ENCODE results near the gene TMEM74B.

TMEM74B gene

DNA sequence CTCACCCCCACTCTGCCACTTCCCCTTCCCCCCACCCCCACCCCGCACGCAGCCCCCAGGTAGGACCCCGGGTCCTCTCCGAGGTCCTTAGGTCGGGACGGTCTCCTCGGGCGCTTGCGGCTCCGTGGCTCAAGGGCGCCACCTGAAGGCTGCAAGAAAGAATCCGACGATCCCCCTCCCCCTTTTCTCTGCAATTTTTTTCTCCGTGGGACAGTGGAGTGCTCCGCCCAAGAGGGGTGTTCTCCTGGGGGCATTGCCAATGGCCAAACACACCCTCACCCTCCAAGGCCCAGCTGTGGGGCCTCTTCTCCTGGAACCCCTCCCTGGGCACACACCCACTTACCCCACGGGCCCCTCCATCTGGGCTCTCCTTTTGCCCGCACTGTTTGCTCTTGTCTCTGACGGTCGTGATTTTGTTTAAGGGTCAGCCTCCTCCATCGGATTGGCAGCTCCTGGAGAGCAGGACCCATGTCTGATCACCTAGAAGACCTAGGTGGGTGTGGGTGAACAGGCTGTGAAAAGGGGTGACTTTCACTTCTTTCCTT lies 1.1 kb upstream of the TMEM74B start:
- H3K4me3 ChIP-seq (ENCODE audit: low read length) = peak overlapping the region; percentile 29
- TF ChIP-seq, protein P1, sequence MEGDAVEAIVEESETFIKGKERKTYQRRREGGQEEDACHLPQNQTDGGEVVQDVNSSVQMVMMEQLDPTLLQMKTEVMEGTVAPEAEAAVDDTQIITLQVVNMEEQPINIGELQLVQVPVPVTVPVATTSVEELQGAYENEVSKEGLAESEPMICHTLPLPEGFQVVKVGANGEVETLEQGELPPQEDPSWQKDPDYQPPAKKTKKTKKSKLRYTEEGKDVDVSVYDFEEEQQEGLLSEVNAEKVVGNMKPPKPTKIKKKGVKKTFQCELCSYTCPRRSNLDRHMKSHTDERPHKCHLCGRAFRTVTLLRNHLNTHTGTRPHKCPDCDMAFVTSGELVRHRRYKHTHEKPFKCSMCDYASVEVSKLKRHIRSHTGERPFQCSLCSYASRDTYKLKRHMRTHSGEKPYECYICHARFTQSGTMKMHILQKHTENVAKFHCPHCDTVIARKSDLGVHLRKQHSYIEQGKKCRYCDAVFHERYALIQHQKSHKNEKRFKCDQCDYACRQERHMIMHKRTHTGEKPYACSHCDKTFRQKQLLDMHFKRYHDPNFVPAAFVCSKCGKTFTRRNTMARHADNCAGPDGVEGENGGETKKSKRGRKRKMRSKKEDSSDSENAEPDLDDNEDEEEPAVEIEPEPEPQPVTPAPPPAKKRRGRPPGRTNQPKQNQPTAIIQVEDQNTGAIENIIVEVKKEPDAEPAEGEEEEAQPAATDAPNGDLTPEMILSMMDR (IDR thresholded peaks at IDR 0.05; ENCODE audit: insufficient read depth, low read depth, low read length, missing control alignments) = peak; percentile 64
- DNase-seq (ENCODE audit: low read depth) = peak; percentile 61

DNA sequence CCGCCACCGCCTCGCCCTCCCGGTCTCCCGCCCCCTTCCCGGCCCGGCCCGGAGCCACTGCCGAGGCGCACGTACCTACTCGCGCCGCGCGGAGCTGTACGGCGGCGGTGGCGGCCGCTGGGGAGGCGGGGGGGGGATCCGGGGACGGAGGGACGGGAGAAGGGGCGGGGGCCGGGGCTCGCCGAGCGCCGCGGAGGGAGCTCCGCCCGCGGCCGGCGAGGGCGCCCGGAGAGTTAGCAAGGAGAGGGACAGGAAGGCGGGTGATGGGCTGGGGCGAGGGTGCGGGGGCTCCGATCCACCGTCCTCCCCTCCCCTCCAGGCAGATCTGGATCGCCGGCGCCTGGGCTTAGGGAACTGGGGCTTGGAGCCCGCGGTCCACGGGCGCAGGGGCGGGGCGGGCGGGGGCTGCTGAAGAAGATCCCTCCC lies 548 bp upstream of the TMEM74B start:
- DNase-seq (ENCODE audit: low read depth) = peak; percentile 15
- H3K4me3 ChIP-seq (ENCODE audit: low read length) = peak overlapping the region; percentile 29
- TF ChIP-seq, protein P1 (IDR thresholded peaks at IDR 0.05; ENCODE audit: insufficient read depth, low read depth, low read length, missing control alignments) = no peak

- TF ChIP-seq, protein P1 (IDR thresholded peaks at IDR 0.05; ENCODE audit: insufficient read depth, low read depth, low read length, missing control alignments) = no peak
- no peak overlapping the region for H3K4me3 ChIP-seq (ENCODE audit: low read length)
- no peak for DNase-seq (ENCODE audit: low read depth)
Observed at GRCh38 chr20:1184260-1184637, 532 bp downstream of the TMEM74B start.

DNA sequence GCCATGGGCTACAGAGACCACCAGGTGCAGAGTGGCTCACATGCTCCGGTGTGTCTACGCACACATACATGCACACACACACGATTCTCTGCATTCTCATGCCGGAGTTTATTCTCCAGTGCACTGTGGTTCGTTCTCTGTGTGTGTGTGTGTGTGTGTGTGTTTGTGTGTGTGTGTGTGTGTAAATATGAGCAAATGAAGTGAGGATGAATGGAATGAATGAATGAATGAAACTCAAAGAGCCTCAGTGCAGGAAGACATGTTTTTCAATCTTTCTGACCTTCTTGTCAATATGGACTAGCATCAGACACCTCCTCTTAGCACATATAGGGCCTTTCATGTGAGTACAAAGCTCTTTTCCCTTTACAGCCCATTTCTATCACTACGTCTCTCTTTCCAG lies 1.6 kb downstream of the TMEM74B start:
- TF ChIP-seq, protein P1 (IDR thresholded peaks at IDR 0.05; ENCODE audit: insufficient read depth, low read depth, low read length, missing control alignments) = no peak
- DNase-seq (ENCODE audit: low read depth) = no peak
- H3K4me3 ChIP-seq (ENCODE audit: low read length) = no peak overlapping the region

DNA sequence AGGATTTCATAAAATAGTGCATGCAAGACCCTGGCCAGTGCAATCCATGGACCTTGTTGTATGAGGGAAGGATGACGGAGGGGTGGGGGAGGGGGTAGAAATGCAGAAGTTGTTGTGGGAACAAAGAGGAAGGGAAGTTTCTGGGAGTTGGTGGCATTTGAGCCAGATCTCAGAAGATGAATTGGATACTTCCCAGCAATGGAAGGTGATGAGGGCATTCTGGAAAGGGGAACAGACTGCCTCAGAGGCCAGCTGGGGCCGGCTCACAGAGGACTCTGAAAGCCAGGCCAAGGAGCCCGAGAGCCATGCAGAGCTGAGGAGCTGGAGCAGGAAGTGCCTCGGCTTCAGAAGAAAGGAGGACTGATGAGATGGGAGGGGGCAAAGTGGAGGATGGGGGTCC lies 2.7 kb downstream of the TMEM74B start:
- no peak overlapping the region for H3K4me3 ChIP-seq (ENCODE audit: low read length)
- TF ChIP-seq, protein P1 (IDR thresholded peaks at IDR 0.05; ENCODE audit: insufficient read depth, low read depth, low read length, missing control alignments) = no peak
- no peak for DNase-seq (ENCODE audit: low read depth)

DNA sequence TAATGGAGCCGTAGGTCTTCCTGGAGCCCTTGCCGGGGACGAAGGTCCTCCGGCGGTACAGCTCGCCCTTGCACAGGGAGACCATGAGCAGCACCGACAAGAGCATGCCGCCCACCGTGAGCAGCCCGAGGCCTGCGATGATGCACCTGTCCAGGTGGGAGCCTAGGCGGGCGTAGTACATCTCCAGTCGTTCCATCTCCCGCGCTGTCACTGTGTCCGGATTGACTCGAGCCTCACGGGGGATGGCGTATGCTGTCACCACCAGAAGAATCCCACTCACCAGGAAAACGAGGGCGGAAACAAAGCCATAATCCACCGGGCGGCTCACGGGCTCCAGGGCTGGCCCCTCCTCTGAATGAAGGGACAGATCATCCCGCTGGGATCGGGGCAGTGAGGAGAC lies 3.8 kb downstream of the TMEM74B start:
- DNase-seq (ENCODE audit: low read depth) = no peak
- TF ChIP-seq, protein P1 (IDR thresholded peaks at IDR 0.05; ENCODE audit: insufficient read depth, low read depth, low read length, missing control alignments) = no peak
- H3K4me3 ChIP-seq (ENCODE audit: low read length) = no peak overlapping the region

- TF ChIP-seq, protein P1 (IDR thresholded peaks at IDR 0.05; ENCODE audit: insufficient read depth, low read depth, low read length, missing control alignments) = no peak
- no peak overlapping the region for H3K4me3 ChIP-seq (ENCODE audit: low read length)
- no peak for DNase-seq (ENCODE audit: low read depth)
Observed at GRCh38 chr20:1178623-1179022, 6.2 kb downstream of the TMEM74B start.

Data from epithelial cell of esophagus (primary cell).